HG03575 (cell line): ENCODE data around the gene FAM120B.

ENCODE experiments used
- ATAC-seq: cut with Tn5 transposase; IDR thresholded peaks from one replicate; pipeline ENCODE4 v1.9.1; 2021; ENCODE audit not compliant: unreplicated experiment, insufficient number of reproducible peaks, low FRiP score; ENCODE audit errors: extremely low read depth

FAM120B gene

DNA sequence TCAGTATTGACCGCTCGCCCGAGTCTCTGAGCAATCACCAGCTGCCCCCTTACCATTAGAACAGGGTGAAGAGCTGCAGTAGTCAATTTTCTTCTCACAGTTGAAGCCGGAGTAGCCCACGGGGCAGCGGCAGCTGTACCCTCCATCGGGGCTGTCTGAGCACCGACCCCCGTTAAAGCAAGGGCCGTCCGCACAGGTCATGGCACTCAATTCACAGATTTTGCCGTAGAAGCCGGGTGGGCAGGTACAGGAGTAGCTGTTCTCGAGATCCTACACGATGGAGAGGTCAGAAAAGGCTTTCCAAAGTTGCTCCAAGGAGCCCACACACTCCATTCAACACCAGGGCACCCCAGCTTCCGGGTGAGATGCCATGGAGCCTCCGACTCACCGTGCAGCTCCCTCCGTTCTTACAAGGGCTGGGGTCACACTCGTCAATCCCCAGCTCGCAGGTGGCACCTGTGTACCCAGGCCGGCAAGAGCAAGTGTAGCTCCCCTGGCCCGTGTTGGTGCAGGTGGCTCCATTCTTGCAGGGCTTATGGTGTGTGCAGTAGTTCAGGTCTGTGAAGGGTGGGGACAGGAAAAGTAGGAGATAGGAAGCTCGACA, 21.6 kb upstream of the FAM120B start:
- ATAC-seq, result no peak

DNA sequence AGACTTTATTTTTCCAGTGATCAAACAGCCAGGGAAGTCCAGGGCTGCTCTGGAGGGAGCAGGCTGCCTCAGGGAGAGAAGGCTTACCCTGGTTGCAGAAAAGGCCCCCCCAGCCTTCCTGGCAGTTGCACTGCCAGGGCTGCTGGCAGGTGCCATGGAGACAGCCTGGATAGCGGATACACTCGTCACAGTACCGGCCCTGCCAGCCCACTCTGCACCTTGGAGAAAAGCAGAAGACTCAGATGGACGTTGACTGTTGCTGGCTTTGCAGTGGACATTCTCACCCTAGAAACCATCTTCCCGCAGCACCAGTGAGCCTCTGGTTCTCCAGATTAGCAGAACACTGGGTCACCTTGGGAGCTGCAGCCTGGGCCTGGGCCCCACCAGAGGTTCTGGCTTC, 21.1 kb upstream of the FAM120B start:
- no peak for ATAC-seq

DNA sequence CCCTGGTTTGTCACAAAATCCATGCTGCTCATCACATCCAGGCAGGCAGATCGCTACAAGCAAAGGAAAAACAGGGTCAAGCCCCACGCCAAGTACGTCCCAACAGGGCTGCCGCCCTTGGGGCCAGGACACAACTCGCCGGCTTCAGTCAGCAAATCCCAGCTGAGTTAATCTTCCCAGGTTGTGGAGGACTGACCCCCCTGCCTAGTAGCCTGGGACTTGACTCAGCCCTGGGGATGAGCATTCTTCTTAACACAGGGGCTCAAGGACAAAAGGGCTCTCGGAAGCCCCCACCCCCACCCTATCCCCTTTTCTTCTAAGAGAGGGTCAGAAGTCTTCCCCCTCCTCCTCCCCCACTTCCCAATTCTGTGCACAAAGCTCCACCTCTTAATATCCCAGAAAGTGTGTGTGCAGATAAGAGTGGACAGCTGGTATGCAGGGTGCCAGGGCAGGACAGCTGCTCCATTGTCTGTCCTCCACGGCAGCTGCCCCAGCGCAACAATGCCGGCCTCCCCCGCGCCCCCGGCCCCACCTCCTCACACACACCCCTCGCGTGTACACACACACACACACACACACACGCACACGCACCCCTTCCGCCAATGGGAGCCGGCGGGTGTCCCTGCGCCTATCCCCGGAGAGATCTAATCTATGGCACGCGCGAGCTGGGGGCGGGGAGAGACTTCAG, 20.2 kb upstream of the FAM120B start:
- ATAC-seq, result no peak

DNA sequence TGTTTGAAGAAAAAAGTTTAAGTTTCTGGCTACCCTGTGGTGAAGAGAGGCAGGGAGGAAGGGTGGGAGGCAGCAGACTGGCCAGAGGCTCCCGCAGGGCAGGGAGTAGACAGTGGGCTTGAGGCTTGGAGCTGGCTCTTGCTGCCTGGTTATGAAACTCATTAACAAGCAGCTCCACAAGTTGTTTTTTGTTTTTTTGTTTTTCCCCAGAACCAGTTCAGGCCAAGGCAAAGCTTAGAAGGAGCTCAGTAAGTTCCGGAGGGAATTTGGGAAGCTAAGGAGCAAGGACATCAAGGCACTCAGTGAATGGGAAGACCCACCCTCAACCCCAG, 19.7 kb upstream of the FAM120B start:
- ATAC-seq, result no peak

DNA sequence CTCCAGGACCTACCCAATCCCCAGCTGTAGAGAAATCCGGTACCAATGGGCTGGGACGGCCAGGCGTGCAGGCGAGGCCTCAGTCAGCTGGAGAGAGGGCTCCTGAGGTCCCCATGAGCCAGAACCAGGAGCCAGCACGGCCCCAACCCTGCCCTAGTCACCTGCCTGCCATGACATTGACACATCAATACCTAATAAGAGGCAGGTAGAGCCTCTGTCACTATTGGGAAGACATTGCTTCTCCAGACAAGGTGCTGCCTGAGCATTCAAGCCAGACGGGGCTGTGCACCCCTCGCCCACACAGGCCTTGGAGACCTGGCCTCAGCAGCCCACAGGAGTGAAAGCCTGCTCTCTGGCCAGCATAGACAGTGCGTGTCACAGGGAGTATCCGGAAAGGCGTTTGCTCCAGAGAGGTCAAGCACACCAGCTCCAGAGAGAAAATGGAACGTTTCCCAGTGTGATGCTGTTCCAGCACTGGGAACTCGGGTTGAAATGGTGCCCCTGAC, 19.1 kb upstream of the FAM120B start:
- ATAC-seq, result no peak

DNA sequence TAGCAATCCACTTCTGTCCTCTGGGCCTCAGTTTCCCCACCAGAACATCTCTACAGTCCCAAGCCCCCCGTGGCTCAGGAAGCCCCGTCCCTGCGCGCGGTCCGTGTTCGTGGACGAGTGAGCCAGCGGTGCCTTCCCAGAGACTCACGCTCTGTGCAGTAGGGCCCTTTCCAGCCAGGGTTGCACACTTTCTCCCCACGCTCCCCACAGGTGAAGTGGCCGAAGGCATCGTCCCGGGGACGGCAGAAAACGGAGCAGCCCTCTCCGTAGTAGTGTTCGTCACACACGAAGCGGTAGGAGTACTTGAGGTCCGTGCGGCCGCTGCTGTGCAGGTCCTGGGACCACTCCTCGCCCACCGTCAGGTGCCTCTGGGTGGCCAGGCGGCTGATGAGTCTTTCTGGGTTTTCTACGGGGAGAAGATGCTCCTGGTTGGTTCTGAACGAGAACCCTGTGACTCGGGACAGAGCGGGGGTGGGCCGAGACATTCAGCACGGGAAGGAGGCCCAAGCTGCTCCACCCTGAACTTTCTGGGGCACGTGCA, 18.4 kb upstream of the FAM120B start:
- ATAC-seq, result no peak

DNA sequence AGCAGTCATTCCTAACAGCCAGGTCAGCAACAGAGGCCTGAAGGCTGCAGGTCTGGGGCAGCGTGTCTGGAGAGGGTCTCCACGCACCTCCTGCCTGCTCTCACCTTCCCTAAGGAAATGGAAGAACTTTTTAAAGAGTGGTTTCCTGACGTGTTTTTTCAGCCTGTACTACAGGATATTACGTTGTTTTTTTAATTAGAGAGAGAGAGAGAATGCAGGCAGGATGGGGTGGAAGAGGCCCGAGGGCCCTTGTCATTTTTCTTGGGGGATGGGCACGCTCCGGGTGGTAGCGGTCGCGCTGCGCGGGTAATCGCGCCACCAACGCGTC, 17.7 kb upstream of the FAM120B start:
- ATAC-seq, result no peak

DNA sequence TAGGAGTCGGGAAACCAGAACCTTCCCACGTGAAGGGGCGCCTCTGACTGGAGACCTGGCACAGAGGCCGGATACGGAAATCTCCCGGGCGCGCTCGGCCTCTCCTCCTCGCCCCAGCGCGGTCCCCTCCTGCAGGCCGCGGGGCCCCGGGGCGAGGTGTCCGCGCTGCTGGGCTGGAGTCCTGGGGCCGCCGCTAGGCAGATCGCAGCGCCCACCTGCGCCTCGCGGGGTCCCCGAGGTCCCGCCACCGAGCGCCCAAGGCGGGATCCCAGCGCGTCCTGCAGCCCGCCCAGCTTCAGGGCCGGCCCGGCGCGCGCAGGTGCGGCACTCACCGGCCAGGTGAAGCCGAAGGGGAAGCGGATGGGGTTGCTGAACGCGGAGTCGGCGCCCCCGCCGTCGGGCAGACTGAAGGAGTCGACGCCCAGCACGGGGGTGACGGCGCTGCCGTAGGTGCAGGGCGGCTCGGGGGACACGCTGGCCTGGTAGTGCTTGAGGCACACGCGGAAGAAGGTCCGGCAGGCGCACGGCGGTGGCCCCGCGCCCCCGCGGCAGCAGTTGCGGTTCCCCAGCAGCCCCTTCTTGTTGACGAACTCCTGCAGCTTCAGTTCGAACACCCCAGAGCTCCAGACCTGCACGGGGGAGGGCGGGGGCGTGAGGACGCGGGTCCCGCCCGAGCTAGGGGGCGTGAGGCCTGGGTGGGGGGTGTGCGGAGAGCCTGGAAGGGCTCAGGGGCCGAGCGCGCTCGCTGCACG, 17.2 kb upstream of the FAM120B start:
- no peak for ATAC-seq

DNA sequence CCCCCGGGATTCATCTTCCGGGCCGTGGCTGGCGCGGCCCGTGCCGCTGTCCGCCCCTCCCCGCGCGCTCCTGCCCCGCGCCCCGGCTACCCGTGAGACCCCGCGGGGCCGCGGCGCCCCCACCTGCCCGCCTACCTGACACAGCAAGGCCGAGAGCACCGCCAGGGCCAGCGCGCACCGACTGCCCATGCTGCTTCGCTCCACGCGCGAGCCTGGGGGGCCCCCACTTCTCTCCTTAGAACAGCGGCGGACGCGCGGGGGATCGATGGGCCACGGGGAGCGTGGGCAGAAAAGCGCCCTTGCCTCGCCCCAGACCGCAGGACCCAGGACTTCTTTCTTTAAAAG, 16.6 kb upstream of the FAM120B start:
- no peak for ATAC-seq

DNA sequence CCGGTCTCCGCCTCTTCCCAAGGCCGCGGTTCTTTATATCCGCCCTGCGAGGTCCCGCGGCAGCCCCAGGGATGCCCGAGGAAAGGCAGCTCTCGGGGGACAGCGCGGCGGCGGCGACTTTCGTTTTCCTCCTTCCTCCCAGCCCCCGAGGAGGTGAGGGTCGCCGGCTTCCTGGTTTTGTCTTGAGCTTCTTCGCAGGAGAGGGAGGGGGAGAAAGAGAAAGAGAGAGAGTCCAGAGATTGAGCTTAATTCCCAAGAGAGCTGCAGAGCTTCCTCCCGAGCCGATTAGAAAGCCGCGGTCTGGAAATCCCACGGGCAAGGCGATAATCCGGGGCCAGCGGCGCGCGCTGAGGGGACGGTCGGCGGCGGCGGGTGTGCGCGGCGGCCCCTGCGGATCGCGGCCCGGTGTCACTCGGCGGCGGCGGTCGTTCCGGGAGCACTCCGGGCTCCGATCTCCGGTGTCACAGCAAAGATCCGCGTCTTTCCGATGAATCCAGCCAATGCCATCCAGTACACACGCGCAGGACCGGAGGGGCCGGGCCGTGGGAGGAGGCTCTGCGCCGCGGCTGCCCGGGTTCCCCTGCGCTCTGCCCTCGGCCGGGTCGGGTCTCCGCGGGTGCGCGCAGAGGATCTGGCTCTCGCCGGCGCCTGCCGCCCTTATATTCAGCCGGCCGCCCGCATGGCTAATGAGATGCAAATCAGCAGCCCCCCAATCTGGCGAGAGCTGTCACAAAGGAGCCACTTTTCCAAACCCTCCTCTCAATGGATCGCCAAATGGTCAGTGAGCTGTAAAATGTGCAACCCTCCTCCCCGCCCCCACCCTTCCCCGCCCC, 16.0 kb upstream of the FAM120B start, which contains the start of gene DLL1:
Gene DLL1, minus strand, starts transcription at position 783 of the 833 bp plus-strand sequence. CDS start 939 bp downstream, outside the sequence.
- no peak for ATAC-seq

DNA sequence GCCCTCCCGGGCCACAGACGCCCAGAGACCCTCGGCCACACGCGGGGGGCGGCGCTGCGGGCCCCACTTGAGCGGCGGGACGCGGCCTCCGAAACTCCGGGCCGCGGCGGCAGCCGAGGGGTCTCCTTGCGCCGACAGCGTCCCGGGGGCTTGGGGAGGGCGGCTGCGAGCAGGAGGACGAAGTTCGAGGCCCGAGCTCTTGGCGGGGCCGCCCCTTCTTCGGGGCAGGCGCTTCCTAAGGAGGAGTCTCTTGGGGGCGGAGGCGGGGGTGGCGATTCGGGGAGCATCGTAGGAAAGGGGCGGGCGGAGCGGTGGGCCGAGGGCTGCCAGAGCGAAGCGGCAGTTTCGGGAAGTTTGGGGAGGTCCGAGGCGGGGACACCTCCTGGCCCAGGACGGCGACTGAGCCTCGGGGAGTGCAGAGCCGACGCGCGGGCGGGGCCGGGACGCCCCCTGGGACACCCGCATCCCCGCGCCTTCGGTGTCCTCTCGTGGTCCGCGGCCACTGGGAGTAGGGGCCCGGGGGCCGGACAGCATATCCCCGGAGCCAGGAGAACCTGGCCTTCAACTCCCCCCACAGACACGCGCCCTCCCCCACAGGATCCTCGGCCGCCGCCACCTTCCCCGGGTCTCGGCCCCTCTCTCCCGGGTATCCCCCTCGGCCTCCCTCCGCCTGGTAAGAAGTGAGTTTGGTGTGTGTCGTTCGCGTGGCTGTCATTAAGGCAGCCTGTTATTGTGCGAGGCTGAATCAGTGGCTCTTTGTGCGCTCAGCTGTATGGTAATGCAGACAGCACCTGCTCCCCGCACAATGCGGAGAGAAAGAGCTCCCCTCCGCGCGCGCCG, 15.1 kb upstream of the FAM120B start:
- no peak for ATAC-seq

DNA sequence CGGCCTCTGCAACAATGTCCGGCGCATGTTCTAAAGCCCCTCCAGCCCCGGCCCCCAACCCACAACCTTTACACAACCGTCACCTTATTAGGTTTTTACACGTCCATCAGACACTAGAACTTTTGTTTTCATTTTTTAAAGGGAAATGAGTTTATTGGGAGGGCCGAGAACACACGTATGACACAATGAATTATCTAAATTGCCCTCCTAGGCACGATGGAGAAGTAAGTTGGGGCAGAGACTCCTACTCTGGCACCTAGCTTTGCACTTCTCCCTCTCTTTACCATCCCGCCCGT, 14.5 kb upstream of the FAM120B start:
- ATAC-seq, result no peak

DNA sequence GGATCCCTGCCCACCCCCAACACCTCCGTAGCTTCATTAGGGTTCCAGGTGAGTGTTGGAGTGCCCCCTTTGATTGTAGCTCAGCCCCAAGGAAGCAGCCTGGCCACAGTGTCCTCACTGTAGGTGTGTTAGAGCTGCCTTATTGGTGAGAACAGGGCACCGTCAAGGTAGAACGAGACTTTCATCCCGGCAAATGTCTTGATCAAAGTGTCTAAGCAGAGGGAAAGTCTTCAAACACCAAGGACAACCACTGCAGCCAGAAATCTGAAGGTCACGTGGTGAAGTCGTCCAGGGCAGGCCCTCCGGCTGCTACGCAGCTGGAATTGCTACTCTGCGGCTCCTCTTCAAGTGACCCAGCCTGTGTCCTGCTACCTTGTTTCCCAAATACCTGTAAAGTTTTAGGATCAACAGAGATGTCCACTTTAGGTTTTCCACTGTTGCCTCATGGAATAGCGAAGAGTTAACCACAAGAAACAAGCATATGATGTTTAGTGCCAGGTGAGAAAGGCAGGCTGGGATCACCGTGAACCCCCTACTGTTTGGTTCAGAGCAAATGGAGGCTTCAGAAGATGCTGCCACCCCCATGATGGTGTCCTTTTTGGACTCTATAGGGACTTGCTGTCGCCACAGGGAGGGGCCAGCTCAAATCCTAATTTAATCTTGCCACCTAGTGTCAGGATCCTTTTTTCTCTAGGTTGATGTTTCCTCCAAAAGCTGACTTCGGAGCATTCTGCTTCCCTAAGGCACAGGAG, 14.0 kb upstream of the FAM120B start:
- ATAC-seq, result no peak

DNA sequence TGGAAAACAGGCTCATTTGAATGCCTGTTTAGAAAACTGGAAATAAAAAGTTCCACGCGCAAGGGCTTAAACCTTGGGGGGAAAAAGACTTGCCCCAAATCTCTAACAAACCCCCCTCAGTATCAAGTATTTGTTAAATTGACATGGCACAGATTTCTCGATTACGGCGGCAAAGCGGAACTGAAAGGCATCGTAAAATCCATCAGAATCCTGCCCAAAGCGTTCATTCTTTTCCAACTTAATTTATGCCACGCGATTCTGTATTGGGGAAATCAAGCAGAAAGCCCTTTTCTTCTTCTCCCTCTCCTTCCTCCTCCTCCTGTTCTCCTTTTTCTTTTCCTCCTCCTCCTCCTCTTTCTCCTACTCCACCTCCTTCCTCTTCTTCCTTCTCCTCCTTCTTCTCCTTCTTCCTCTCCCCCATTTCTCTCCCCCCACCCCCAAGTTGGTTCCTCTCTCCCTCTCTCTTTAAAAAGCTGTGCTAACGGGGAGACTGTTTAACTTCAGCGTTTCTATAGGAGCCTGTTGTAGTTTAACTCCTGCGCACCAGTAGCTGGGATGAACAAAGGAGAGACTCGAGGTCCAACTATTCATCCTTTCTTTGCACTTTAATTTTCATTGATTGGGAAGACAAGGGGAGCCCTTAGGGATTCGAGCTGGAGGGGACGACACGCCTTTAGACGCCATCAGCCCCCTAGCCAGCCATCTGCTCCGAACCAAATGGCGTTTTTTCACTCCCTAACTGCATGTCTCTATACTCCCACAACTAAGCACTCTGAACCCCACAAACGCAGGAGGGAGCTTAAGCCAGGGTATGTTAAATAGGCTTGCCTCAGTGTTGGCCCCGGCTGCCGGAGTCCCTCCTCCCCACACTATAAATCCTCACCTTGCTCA, 13.0 kb upstream of the FAM120B start:
- ATAC-seq, result no peak

DNA sequence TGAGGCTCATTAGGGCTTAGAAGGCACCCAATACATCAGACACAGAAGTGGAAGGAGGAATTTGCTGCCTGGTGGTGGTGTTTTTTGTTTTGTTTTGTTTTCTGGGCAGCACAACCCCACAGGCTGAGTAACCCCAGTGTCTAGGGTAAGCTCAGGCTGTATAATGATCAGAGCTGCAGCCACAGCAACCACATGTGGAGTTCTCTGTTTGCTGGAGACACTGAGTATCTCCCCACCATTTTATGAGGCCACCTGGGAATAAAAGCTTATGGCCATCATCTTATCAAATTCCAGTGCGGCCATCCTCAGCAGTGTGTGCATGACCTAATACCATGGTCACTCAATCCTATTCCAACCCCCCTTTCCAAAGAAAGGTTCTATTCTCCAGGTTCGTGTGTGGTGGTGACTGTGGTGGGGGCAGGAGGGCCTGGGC, 12.2 kb upstream of the FAM120B start:
- ATAC-seq, result no peak

DNA sequence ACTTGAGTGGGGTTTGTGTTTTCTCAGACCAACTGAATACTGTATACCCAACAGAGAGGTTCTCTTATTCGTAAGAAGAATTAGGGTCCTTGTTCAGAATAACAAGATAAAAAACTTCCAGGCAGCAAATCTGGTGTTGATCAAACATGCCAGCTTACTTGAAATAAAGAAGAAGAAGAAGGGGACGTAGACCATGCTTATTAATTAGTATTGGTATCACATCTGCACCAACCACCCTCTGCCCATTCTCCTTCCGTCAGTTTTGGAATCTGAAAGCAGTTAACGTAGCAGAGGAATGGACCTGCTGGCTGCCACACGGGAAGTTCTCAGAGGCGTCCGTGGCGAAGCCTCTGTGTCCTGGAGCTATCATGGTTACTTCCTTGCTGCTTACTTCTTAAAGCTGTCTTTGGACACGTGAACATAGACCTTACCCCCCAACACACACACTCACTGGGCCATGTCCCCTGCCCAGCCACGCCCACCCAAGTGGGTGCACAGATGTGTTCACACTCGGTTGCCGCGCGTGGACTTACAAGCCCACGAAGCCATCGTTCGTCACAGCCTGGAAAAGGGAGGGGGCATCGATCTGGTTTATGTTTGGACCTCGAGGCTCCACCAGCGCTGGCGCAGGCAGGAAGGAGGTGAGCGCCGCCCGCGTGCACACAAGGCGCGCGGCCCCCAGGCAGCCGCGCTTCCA, 11.6 kb upstream of the FAM120B start:
- no peak for ATAC-seq
